Muscle layer of colon (tissue), 2 donors: ENCODE measurements around the gene HDDC2.

Experiments
- H3K27ac ChIP-seq: one replicate; pipeline ENCODE4 v1.7.0; 2013; ENCODE audit warnings: low read depth, mild to moderate bottlenecking, low read length, moderate library complexity
- H3K27me3 ChIP-seq, 2 donors: one replicate each; pipeline ENCODE4 v1.7.0; 2013; ENCODE audit warnings: low read length in 2 of 2, mild to moderate bottlenecking in 2 of 2; ENCODE audit not compliant: insufficient read depth in 2 of 2, control insufficient read depth in 1 of 2
- H3K36me3 ChIP-seq: one replicate; pipeline ENCODE4 v1.7.0; 2013; ENCODE audit warnings: mild to moderate bottlenecking, low read length; ENCODE audit not compliant: insufficient read depth
- H3K4me1 ChIP-seq: one replicate; pipeline ENCODE4 v1.7.0; 2013; ENCODE audit warnings: mild to moderate bottlenecking, low read length; ENCODE audit not compliant: insufficient read depth
- H3K4me3 ChIP-seq, 2 donors: one replicate each; pipeline ENCODE4 v1.7.0; 2013; ENCODE audit warnings: low read length in 2 of 2, low read depth in 1 of 2, mild to moderate bottlenecking in 1 of 2, moderate library complexity in 1 of 2
- H3K9ac ChIP-seq: one replicate; pipeline ENCODE4 v1.7.0; 2013; ENCODE audit warnings: low read length
- H3K9me3 ChIP-seq: one replicate; pipeline ENCODE4 v1.7.0; 2013; ENCODE audit warnings: mild to moderate bottlenecking, low read length
- donor health status: abdominal sarcoma.
- donor health status: Adenocarcinoma of cecum.

Gene HDDC2

DNA sequence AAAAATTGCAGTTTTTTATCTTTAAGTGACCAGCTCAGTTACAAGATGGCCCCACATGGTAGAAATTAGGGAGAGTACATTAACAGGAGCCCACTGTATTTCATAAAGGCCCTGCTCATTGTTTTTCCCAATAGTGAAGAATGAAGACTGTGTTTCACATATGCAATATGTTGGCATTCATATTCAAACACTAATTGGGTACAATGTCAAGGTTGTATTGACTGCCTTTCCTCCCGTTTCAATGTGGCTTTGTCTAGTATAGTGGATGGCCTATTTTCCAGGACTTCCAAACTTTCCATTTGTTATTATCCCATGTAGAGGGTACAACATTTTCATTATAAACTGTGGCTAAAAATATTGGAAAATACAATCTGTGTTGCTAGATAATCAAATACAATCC is 51.3 kb downstream of the HDDC2 start:
- no peaks in the 10 kb centered on the region for H3K27me3 ChIP-seq
- peaks cover 7% of the 10 kb centered on the region for H3K4me1 ChIP-seq
- no peak overlapping the region for H3K9ac ChIP-seq
- no peaks in the 10 kb centered on the region for H3K36me3 ChIP-seq
- no peaks in the 10 kb centered on the region for H3K9me3 ChIP-seq
- H3K4me3 ChIP-seq: no peak overlapping the region
- H3K27ac ChIP-seq: no peak overlapping the region

DNA sequence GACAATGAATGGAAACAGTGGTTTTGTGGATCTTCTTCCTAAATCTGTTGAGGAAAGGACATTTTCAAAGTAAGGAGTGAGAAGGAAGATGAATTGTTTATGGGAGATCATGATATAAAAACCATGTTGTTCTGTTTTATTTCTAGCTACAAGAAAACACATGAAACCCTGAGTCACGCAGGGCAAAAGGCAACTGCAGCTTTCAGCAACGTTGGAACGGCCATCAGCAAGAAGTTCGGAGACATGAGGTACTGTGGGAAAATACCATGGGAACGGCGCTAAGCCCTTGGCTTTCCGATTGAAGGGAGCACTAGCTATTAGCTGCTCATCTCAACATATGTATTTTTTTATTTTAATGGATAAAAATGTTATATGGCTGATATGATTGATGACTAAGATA is 53.6 kb downstream of the HDDC2 start:
- no peak overlapping the region for H3K9ac ChIP-seq
- peaks cover 7% of the 10 kb centered on the region for H3K4me1 ChIP-seq
- no peak overlapping the region for H3K27ac ChIP-seq
- no peaks in the 10 kb centered on the region for H3K27me3 ChIP-seq
- no peaks in the 10 kb centered on the region for H3K9me3 ChIP-seq
- no peak overlapping the region for H3K4me3 ChIP-seq
- no peaks in the 10 kb centered on the region for H3K36me3 ChIP-seq

DNA sequence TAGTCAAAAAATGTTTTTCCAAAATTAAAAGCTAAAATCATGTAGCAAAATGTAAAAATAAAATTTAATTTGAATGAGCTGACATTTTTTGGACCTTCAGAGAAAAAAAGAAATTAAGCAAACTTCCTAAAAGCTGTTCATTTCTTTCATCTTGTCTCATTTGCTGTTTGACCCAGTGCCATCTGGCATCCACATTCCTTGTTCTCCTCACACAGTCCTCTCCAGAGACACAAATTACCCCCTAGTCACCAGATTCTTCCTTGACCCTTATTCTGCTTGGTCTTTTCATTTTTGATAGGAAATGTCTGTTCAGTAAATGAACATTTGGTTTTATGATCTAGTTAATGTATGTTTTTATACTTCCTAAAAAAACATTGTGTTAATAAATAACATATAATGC is 55.2 kb downstream of the HDDC2 start:
- H3K9ac ChIP-seq: no peak overlapping the region
- no peaks in the 10 kb centered on the region for H3K36me3 ChIP-seq
- no peak overlapping the region for H3K4me3 ChIP-seq
- no peak overlapping the region for H3K27ac ChIP-seq
- no peaks in the 10 kb centered on the region for H3K27me3 ChIP-seq
- peaks cover 2% of the 10 kb centered on the region for H3K4me1 ChIP-seq
- no peaks in the 10 kb centered on the region for H3K9me3 ChIP-seq

DNA sequence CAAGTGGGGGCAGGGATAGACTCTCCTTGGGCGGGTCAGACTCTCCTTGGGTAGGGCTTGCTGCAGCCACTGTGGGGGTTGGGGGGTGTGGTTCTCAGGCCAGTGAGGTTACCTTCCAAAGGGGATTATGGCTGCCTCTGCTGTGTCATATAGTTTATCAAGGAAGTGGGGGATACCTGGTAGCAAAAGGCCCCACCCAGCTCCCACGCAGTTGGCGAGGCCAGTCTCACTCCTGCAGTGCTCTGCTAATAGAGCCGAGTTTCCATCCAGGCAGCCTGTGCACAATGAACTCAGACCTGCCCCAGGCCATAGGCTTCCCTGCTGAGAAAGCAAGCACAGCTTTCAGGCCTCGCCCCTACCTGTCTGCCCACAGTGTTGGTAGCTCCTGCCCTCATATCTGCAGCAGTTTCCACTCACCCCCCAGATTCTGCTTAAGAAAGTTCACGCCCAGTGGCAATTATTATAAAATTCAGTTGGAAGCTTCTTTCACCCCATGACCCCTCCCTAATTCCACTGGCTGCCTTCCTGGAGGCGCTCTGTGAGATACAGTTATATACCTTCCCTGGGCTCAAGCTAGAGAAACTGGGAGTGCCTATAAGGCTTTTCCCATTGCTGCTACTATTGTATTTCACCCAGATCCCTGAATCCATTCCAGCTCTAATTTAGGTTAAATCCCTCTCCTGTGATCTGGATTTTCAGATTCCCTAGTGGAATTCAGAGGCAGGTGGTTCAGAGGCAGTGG is 56.1 kb downstream of the HDDC2 start:
- Histone ChIP-seq H3K36me3 (no peaks in the 10 kb centered on the region), H3K27me3 (no peaks in the 10 kb centered on the region), H3K27ac (no peak overlapping the region), H3K4me1 (no peaks in the 10 kb centered on the region), H3K9ac (no peak overlapping the region), H3K9me3 (no peaks in the 10 kb centered on the region), H3K4me3 (no peak overlapping the region)

DNA sequence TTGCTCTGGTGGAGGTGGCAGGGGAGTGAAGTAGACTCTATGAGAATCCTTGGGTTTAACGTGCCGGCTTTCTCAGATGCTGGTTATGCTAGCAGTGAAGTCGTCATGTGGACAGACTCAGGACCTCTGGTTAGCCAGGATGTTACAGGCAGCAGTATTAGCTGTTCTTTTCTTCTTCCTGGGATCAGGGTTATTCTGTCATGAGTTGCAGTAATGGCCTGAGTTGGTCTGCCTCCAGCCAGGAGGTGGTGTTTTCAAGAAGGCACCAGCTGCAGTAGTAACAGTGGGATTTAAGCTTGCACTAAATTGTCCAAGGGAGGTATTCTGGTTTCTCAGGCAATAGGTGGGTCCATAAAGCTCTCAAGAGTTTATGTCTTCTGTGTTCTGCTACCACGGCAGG is 56.7 kb downstream of the HDDC2 start:
- Histone ChIP-seq H3K4me3 (no peak overlapping the region), H3K9ac (no peak overlapping the region), H3K4me1 (no peaks in the 10 kb centered on the region), H3K36me3 (no peaks in the 10 kb centered on the region), H3K27ac (no peak overlapping the region), H3K27me3 (no peaks in the 10 kb centered on the region), H3K9me3 (no peaks in the 10 kb centered on the region)

DNA sequence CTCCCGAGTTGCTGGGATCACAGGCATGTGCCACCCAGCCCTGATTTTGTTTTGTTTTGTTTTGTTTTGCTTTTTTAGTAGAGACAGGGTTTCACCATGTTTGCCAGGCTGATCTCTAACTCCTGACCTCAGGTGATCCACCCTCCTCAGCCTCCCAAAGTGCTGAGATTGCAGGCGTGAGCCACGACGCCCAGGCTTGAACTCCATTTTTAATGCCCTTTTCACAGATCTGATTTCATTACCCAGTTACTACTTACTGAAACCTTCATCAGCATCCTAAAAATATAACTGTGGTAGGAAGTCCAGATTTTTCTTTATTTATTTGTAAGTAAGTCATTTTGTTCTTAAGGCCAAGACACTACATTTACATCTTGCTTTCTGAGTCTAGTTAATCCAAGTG is 64.0 kb downstream of the HDDC2 start:
- H3K36me3 ChIP-seq: no peaks in the 10 kb centered on the region
- H3K27me3 ChIP-seq: no peaks in the 10 kb centered on the region
- no peaks in the 10 kb centered on the region for H3K9me3 ChIP-seq
- H3K9ac ChIP-seq: no peak overlapping the region
- no peak overlapping the region for H3K27ac ChIP-seq
- no peak overlapping the region for H3K4me3 ChIP-seq
- peaks cover 16% of the 10 kb centered on the region for H3K4me1 ChIP-seq

DNA sequence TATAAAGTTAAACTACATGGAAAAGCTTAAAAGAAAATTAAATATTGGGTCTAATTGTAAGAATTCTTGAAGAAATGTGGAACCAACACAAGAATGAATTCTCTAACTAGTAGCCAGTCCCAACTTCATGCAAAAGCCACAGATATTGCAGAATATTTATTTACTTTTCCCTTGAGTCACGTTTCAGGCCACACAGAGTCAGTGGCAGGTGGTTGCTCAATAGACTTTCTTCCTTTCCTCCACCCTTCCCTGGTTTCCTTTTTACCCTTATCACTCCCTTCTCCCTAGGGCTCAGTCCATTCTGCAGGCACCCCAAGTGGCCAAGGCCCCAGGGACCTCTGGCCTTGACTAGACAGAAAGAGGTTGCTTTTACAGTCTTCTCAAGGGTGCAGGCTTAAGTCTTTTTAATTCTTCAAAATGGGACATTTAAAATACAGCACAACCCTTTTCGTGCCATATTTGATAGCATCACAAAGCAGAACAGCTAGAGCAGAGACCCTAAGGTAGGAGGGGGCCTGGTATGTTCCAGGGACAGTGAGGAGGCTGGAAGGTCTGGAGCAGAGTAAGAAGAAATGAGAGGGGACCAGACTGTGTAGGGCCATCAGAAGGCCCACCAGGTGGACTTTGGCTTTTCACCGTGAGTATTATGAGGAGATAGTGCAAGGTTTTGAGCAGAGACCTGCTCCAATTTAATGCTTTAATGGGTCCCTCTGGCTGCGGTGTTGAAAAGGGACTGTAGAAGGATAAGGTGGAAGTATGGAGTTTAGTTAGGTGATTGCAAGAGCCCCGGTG is 65.0 kb downstream of the HDDC2 start:
- Histone ChIP-seq H3K27ac (no peak overlapping the region), H3K27me3 (no peaks in the 10 kb centered on the region), H3K4me1 (peaks cover 26% of the 10 kb centered on the region), H3K36me3 (no peaks in the 10 kb centered on the region), H3K9ac (no peak overlapping the region), H3K9me3 (no peaks in the 10 kb centered on the region), H3K4me3 (no peak overlapping the region)

DNA sequence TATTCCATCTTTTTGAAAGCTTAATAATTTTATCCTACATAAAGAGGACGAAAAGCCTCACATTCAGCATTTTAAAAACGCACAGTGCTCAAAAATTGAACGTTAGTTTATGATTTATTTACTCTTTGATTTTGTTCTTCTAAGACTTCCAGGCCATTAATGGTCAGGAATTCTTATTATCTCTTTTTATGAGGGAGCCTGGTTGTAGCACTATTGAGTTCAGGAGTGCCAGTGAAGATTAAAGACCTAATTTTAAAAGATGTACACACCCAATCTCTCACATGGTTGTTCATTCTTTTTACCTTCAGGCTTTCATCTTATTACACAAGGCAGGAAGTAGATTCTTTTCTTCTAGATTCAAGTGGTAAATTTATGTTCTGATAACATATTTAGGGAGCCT is 68.6 kb downstream of the HDDC2 start:
- no peaks in the 10 kb centered on the region for H3K36me3 ChIP-seq

DNA sequence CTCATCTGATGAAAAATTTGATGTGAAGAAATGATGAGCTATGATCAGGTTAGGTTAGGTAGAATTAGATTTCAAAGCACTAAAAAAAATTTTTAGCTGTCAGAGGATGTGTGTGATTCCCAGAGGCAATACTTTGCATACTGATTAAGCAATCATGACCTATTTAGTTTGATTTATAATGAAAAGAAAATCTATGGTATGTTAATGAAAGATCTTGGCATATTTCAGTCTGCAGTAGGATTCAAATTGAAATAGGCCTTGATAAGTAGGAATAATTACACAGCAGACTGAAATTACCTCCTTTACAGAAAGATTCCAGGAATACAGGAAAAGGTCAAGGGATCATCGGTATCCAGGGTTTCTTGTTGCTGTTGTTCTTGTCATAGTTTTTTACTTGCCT is 69.3 kb downstream of the HDDC2 start:
- Histone ChIP-seq H3K4me3 (no peak overlapping the region), H3K36me3 (no peaks in the 10 kb centered on the region), H3K4me1 (peaks cover 35% of the 10 kb centered on the region), H3K27ac (no peak overlapping the region), H3K9me3 (no peaks in the 10 kb centered on the region), H3K27me3 (no peaks in the 10 kb centered on the region), H3K9ac (no peak overlapping the region)

More for the DNA sequence above, 68.6 kb downstream of the HDDC2 start:
- no peak overlapping the region for H3K4me3 ChIP-seq
- no peak overlapping the region for H3K27ac ChIP-seq
- no peaks in the 10 kb centered on the region for H3K9me3 ChIP-seq
- H3K27me3 ChIP-seq: no peaks in the 10 kb centered on the region
- H3K4me1 ChIP-seq: peaks cover 35% of the 10 kb centered on the region
- H3K9ac ChIP-seq: no peak overlapping the region

DNA sequence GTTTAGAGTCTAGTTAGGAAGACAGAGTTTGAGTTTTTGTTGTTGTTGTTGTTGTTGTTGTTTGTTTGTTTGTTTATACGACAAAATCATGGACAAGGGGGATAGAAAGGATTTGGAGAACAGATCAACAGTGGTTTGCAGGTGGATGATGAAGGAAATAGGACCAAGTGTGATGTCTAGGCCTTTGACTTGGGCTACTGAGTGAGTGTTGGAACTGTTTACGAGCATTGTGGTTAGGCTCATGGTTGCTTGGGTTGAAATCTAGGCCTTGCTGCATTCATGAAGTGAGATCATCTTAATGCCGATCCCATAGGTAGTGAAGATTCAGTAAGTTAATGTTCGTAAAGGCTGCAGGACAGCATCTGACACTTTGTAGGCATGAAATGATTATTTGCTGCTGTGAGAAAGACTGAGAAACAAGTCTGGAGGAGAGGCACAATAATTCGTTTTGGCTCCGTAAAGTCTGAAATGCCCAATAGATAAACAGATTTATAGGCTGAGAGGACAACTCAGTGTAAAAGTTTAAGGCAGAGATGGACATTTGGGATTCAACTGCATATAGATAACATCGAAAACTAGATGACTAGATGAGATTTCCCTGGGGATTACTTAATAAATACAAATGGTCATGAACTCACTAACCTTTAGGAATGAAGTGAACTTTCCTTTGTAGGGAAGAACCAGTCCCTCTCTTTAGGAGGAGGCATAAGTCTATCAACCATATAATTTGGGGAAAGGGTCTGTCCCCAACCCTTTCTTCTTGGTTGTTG is 70.0 kb downstream of the HDDC2 start:
- H3K4me3 ChIP-seq: no peak overlapping the region
- peak overlapping the region; percentile 48 for H3K27ac ChIP-seq
- peaks cover 35% of the 10 kb centered on the region for H3K4me1 ChIP-seq

DNA sequence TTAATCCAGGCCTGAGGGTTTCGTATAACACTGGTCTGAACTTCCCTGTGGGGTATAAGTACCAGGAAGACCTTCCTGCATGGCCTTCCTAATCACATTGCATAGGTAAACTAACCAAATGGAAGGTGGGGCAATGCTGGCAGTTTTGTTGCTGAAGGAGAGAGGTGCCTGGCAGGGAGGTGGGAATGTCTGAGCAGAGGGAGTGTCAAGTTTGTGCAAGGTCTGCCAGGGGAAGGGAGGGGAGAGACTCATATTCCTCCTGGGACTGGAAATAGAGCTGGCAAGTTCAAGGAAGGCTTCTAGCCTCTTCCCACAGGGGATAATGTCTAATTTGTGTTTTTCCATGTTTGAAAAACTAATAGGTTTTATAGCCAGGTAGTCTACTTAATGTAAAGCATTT is 70.6 kb downstream of the HDDC2 start:
- Histone ChIP-seq H3K9ac (no peak overlapping the region), H3K4me3 (no peak overlapping the region), H3K4me1 (peaks cover 35% of the 10 kb centered on the region), H3K27me3 (no peaks in the 10 kb centered on the region), H3K9me3 (no peaks in the 10 kb centered on the region), H3K27ac (peak overlapping the region; percentile 48), H3K36me3 (no peaks in the 10 kb centered on the region)

More for the DNA sequence above, 70.0 kb downstream of the HDDC2 start:
- Histone ChIP-seq H3K36me3 (no peaks in the 10 kb centered on the region), H3K9ac (no peak overlapping the region), H3K9me3 (no peaks in the 10 kb centered on the region), H3K27me3 (no peaks in the 10 kb centered on the region)
